Nephron (organoid): Measurements from ENCODE around the gene VDAC2.
"Not testable (repeated sequence)": the region's sequence is repeated elsewhere in the genome, so short reads cannot be mapped to it uniquely, and the experiment has no call there.

Experiments
- H3K27ac Mint-ChIP-seq, 3 experiments: 2 replicates each; pipeline ENCODE4 v1.8.0; 2020; ENCODE audit warnings: mixed read lengths in 3 of 3, mild to moderate bottlenecking in 2 of 3, moderate library complexity in 1 of 3
- H3K27me3 Mint-ChIP-seq: 2 replicates; pipeline ENCODE4 v1.8.0; 2021; ENCODE audit warnings: low read depth, mild to moderate bottlenecking, moderate library complexity, mixed read lengths
- H3K36me3 Mint-ChIP-seq: 2 replicates; pipeline ENCODE4 v1.8.0; 2020; ENCODE audit warnings: low read depth, mixed read lengths
- H3K4me1 Mint-ChIP-seq: 2 replicates; pipeline ENCODE4 v1.8.0; 2020; ENCODE audit warnings: mixed read lengths
- H3K4me3 Mint-ChIP-seq, 3 experiments: 2 replicates each; pipeline ENCODE4 v1.8.0; 2020; ENCODE audit warnings: mild to moderate bottlenecking in 3 of 3, mixed read lengths in 3 of 3, moderate library complexity in 2 of 3
- H3K9me3 Mint-ChIP-seq: 2 replicates; pipeline ENCODE4 v1.8.0; 2020; ENCODE audit warnings: mixed read lengths
- TF ChIP-seq, protein P1 (sequence below), 3 experiments: fragments of 200-600 bp; sonication (generic); IDR thresholded peaks; one replicate each; pipeline ENCODE4 v1.5.0; 2021; ENCODE audit warnings: antibody characterized with exemption in 3 of 3; ENCODE audit not compliant: unreplicated experiment in 3 of 3

Gene VDAC2

DNA sequence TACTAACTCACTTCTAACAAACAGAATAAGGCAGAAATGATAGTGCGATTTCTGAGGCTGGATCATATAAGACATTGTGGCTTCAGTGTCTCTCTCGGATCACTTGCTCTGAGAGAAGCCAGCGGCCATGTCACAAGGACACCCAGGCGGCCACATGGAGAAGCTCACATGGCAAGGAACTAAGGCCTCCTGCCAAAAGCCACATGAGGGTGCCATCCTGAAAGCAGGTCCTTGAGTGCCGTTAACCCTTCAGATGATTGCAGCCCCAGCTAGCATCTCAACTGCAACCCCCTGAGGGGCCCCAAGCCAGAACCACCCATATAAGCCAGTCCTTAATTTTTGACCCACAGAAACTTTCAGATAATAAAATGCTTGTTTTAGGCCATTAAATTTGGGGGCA lies 6.9 kb upstream of the VDAC2 start:
- Mint-ChIP-seq H3K36me3 (no peaks in the 10 kb centered on the region), H3K27ac (no peak overlapping the region), H3K4me1 (peaks cover 18% of the 10 kb centered on the region), H3K9me3 (no peaks in the 10 kb centered on the region), H3K4me3 (no peak overlapping the region), H3K27me3 (no peaks in the 10 kb centered on the region)
- TF ChIP-seq, protein P1, sequence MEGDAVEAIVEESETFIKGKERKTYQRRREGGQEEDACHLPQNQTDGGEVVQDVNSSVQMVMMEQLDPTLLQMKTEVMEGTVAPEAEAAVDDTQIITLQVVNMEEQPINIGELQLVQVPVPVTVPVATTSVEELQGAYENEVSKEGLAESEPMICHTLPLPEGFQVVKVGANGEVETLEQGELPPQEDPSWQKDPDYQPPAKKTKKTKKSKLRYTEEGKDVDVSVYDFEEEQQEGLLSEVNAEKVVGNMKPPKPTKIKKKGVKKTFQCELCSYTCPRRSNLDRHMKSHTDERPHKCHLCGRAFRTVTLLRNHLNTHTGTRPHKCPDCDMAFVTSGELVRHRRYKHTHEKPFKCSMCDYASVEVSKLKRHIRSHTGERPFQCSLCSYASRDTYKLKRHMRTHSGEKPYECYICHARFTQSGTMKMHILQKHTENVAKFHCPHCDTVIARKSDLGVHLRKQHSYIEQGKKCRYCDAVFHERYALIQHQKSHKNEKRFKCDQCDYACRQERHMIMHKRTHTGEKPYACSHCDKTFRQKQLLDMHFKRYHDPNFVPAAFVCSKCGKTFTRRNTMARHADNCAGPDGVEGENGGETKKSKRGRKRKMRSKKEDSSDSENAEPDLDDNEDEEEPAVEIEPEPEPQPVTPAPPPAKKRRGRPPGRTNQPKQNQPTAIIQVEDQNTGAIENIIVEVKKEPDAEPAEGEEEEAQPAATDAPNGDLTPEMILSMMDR (IDR thresholded peaks at IDR 0.05; ENCODE audit: unreplicated experiment in 3 of 3) = no peak

DNA sequence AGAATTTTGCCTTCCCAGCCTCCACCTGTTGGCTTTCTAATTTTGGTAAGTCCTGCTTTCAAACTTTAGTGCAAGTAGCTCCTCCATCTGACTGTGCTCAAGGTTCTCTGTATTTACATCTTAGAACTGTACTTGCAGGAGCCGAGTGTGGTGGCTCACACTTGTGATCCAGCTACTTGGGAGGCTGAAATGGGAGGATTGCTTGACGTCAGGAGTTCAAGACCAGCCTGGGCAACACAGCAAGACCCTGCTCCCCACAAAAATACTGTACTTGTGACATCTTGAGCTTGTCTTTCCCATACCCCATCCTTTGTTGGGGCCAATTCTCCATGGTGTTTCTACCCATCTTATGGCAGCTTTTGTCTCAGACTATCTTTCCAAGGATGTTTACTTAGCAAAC lies 4.7 kb upstream of the VDAC2 start:
- Mint-ChIP-seq H3K27ac (no peak overlapping the region), H3K4me3 (no peak overlapping the region), H3K36me3 (no peaks in the 10 kb centered on the region), H3K9me3 (no peaks in the 10 kb centered on the region), H3K27me3 (no peaks in the 10 kb centered on the region), H3K4me1 (peaks cover 23% of the 10 kb centered on the region)
- TF ChIP-seq, protein P1 (IDR thresholded peaks at IDR 0.05; ENCODE audit: unreplicated experiment in 3 of 3) = no peak

DNA sequence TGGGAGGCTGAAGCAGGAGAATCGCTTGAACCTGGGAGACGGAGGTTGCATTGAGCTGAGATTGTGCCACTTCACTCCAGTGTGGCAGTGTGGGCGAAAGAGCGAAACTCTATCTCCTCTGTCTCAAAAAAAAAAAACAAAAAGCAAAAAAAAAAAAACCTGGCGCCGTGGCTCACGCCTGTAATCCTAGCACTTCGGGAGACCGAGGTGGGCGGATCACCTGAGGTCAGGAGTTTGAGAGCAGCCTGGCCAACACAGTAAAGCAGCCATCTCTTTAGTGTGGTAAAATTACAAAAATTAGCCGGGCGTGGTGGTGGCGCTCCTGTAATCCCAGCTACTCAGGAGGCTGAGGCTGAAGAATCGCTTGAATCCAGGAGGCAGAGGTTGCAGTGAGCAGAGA lies 4.0 kb upstream of the VDAC2 start:
- H3K36me3 Mint-ChIP-seq, H3K9me3 Mint-ChIP-seq, H3K4me3 Mint-ChIP-seq, H3K27me3 Mint-ChIP-seq: not testable (repeated sequence)
- Mint-ChIP-seq H3K27ac (peak overlapping the region in 2 of 3 experiments; percentile 3 to 90), H3K4me1 (peaks cover 28% of the 10 kb centered on the region)

DNA sequence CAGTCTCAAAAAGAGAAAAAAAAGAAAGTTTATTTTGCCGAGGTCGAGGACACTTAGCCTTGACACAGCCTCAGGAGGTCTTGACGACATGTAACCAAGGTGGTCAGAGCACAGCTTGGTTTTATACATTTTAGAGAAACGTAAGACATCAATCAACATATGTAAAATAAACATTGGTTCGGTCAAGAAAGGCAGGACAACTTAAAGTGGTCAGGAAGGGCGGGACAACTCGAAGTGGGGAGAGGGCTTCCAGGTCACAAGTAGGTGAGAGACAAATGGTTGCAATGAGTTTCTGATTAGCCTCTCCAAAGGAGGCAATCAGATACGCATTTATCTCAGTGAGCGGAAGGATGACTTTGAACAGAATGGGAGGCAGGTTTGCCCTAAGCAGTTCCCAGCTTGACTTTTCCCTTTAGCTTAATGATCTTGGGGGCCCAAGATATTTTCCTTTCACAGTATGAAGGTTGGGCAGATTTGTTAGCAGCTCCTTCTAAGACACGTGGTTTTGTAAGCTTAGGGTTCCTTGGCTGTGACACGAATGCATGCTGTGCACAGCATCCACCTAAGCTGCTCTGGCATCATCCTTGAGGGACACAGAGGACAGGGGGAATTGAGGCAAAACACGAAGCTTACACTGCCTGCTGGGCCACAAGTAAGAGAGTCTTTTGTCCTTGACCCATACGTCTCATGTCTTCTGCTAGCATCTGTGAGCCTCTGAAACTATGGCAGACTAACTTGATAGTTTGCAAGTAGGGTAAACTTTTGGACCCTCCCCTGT lies 3.3 kb upstream of the VDAC2 start:
- Mint-ChIP-seq H3K36me3 (peaks cover 11% of the 10 kb centered on the region), H3K9me3 (no peaks in the 10 kb centered on the region), H3K27me3 (no peaks in the 10 kb centered on the region), H3K4me1 (peaks cover 35% of the 10 kb centered on the region), H3K27ac (peak overlapping the region in 2 of 3 experiments; percentile 3 to 90), H3K4me3 (peak overlapping the region in 2 of 3 experiments; percentile 10 to 60)
- TF ChIP-seq, protein P1 (IDR thresholded peaks at IDR 0.05; ENCODE audit: unreplicated experiment in 3 of 3) = no peak

DNA sequence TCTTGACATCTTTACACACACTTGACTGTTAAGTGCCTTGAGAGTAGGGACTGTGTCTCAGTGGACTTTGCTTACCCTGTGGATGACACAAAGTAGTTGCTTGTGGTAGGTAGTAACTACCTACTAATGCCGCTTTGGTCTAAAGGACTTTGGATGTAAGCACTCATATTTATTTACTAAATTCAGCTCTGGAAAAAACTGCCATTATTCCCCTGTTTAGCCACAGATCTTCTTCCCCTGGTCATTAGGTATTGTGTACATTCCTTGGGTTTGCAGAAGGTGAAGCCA lies 2.8 kb upstream of the VDAC2 start:
- peaks cover 16% of the 10 kb centered on the region for H3K36me3 Mint-ChIP-seq
- peak overlapping the region; percentile 71 to 84 (median 83) for H3K4me3 Mint-ChIP-seq
- no peaks in the 10 kb centered on the region for H3K27me3 Mint-ChIP-seq
- H3K27ac Mint-ChIP-seq = peak overlapping the region; percentile 90 to 94 (median 94)
- TF ChIP-seq, protein P1 (IDR thresholded peaks at IDR 0.05; ENCODE audit: unreplicated experiment in 3 of 3) = no peak
- H3K4me1 Mint-ChIP-seq = peaks cover 40% of the 10 kb centered on the region
- H3K9me3 Mint-ChIP-seq = no peaks in the 10 kb centered on the region

DNA sequence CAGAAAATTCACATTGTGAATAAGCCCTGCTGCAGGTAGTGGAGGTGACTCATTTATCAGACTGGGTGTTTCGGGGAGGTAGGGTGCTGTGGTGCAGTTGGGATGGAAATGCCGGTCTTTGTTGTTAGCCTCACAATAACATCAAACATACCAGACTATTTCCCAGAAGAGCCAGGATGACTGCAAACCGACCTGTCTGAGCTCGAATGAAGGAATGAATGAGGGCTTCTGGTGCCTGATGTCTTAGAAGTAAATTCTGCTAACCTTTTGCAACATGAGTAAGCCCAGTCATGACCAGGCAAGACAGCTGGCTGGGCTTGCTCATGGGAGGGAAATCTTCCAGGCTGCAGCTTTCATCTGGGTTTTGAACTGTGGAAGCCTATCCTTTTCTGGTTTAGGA lies 2.4 kb upstream of the VDAC2 start:
- no peaks in the 10 kb centered on the region for H3K27me3 Mint-ChIP-seq
- peaks cover 18% of the 10 kb centered on the region for H3K36me3 Mint-ChIP-seq
- peak overlapping the region; percentile 90 to 94 (median 94) for H3K27ac Mint-ChIP-seq
- TF ChIP-seq, protein P1 (IDR thresholded peaks at IDR 0.05; ENCODE audit: unreplicated experiment in 3 of 3) = no peak
- H3K9me3 Mint-ChIP-seq = no peaks in the 10 kb centered on the region
- H3K4me1 Mint-ChIP-seq = peaks cover 41% of the 10 kb centered on the region
- H3K4me3 Mint-ChIP-seq = peak overlapping the region; percentile 71 to 84 (median 83)
